Hypothalamus (tissue), 51 donors: ENCODE measurements around the gene JOSD2.

Source experiments
- DNase-seq, 51 donors: peaks; one replicate each; lab custom pipeline; 2025; lab: John Stamatoyannopoulos, UW

Gene JOSD2

DNA sequence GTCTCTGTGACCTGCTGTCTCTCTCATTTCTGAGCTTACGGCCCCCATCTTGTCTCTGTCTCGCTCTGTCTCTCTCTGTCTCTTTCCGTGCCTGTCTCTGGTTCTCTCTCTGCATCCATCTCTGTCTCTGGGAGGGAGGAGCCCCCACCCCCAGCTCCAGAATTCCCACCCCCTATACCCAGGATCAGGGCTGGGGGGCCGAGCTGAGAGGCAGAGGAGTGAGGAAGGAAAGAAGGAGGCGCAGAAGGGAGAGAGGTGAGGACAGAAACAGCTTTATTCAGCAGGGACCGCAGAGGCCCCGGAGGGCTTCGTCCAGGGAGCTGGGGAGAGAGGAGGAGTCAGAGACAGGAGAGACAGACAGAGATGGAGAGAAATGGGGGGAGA is 14.0 kb downstream of the JOSD2 start:
- DNase-seq: no peak

DNA sequence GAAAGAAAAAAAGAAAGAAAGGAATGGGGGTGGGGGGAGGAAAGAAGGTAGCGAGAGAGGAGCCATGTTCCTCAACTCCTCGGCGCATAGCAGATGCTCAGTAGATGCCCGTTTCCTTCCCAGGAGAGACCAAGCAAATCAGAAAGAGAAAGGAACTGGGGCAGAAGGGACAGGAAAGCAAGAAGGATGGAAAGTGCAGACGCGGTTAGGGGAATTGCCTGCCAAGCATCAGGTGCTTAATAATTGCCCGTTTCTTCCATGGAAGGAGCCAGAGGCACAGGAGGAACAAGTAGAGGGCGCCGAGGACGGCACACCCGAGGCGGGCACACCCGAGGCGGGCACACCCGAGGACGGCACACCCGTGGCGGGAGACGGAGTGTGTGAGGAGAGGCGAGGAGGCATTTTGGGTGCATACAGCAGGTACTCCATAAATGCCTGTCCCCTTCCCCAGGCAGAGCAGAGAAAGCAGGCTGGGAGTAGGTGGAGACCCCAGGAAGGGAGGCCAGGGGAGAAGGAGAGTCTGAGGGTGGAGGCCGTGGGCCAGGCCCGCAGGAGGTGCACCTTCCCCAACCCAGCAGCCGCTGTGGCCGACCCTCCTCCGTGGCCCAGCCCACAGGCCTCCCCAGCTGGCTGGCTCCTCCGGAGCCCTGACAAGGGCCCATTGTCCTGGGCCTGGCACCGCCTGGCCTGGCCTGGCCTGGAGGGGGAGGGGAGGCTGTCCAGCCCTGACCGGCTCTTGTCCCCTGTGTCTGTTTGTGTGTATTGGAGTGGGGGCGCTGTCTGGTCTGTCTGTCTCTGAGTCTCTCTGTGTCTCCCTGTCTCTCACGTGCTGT is 14.6 kb downstream of the JOSD2 start:
- DNase-seq: peak; percentile 29 to 97 (median 87)

GRCh38 chr19:50495020-50495531 is 15.9 kb downstream of the JOSD2 start:
- no peak for DNase-seq

- no peak for DNase-seq
These were observed 16.6 kb downstream of the JOSD2 start for GRCh38 chr19:50494186-50495019.

DNA sequence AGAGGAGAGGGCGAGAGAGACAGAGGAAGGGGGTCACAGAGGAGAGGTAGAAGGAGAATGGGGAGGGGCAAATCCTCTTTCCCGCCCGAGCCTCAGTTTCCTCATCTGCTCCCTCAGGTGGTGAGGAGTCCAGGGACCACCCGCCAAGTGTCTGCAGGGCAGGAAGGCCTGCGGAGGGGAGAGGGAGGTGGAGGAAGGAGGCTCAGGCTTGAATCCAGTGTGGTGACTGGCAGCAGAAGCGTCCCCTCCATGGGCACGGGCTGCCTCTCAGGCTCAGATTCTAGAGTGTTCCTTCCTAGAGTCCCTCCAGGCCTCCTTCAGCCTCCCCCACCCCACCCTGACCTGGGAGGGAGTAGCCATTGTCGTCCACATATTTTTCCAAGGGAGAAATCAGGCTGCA is 17.8 kb downstream of the JOSD2 start:
- no peak for DNase-seq

DNA sequence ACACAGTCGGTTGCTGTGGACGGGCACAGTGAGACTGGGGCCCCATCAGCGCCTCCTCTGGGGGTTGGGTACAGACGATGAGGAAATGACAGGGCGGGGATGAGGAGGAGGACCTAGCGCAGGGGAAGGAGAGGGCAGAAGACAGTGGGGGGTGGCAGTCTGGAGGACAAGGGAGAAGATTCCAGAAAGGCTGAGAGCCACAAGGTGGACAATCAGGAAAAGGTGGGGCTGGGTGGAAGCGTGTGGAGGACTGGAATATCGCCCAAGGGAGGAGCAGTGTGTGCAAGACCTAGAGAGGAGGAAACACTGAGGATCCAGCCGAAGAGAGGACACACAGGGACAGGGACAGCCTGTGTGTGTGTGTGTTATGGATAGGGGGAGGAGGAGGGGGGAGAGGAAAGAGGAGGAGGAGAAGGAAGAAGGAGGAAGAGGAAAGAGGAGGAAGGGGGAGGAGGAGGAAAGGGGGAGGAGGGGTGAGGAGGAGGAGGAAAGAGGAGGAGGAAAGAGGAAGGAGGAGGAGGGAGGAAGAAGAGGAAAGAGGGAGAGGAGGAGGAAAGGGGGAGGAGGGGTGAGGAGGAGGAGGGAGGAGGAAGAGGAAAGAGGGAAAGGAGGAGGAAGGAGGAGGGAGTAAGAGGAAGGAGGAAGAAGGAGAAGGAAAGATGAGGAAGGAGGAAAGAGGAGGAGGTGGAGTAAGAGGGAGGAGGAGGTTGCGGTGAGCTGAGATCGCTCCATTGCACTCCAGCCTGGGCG is 18.5 kb downstream of the JOSD2 start:
- DNase-seq: peak in 4 of 51 donors; percentile 16 to 50 (median 21)

DNA sequence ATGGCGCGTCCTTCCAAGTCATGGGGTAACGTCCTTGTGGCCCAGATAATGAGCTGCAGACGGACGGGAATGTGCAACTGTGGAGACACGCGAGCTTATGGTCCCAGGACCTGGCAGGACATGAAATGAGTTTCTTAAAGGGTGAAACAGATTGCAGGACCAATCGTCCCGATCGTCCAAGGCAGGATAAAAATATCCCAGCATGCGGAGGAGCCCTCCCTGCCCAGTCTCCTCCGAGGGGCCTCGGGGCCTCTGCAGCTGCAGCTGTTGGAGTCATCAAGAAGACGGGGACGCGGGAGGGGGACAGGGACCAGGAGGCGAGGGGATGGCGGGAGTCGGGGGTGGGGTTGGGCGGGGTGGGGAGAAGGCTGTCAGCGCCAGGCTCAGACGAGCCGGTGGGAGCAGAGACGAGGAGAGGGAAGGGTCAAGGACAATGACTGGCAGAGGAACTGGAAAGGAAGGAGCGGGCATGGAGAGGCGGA is 20.0 kb downstream of the JOSD2 start:
- peak in 7 of 51 donors; percentile 14 to 47 (median 28) for DNase-seq

DNA sequence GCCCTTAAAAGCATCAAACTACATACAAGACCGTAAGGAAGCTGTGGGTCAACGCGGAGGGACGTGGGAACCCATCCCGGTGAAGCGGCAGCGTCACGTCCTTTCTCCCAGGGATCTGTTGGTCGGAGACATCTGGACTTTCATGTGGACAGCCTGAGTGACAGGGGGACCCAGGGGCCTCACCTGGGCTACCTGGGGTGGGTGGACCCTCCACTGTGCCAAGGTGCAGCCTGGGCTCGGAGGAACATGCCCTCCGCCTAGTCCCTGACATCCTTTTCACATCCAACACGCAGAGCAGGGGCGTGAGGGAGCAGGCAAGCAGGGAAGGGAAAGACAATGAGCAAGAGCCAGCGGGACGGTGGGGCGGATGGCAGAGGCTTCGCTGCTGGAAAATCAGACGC is 20.6 kb downstream of the JOSD2 start:
- DNase-seq: no peak

- DNase-seq: peak in 2 of 51 donors; percentile 5 to 29
These were observed 21.5 kb downstream of the JOSD2 start for GRCh38 chr19:50489461-50490011.

DNA sequence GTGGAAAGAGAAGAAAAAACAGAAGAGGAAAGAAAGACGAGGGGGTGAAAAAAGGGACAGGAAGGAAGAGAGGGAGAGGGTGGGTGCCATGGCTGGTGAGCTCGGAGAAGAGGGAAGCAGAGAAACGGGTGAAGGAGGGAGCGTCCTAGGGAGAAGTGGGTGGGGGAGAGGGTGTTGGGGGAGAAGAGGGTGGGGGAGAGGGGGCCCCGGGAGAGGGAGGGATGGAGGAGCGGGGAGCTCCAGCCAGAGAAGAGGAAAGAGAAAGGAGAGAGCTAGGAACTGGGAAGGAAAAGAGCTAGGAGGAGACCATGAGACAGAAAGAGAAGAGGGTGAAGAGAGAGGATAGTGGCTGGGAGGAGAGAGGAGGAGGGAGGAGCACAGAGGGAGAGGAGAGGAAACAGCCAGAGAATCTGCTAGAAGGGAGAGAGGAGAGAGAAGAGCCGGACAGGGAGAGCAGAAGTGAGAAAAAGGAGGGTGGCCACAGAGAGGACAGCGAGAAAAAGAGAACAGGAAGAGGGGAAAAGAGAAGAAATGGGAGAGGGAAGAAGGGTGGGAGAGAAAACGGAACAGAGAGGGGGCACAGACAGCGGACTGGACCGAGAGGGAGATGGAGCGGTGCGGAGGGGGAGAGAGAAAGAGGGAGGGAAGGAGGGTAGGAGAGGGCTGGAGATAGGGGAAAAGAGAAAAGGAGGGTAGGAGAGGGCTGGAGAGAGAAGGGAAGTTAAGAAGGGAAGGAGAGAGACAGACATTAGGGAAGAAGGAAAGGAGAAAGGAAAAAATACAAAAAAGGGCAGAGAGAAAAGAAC is 22.4 kb downstream of the JOSD2 start:
- peak in 1 of 51 donors; percentile 17 for DNase-seq

DNA sequence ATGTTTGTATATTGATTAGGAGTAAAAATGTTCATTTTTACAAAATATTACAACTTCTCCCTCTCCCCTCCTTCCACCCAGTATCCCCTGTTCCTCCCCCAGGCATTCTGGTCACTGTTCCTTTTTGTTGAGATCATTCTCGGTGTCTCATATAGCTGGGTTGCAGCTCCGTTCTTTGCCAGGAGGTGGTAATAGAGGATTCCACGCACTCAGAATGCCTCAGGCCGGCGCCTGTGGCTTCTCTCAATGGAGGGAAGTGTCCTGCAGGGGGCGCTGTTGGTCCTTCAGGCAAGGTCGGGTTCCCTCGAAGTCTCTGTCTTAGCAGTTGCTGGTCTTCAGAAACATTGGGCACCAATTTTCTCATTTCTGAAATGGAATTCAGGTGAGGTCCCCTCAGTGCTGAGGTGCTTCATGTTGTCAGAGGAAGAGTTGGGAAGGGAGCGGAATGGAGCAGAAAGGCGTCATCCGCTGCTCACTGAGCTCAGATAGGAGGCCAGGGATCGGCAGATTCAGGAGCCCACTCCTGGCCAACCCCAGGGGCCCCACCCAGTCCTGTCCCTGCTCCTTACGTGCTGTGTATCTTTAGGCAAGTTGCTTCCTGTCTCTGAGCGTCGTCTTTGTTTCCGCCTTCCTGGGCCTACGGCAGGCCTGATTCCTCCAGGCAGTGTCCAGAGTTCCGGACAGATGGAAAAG is 24.0 kb downstream of the JOSD2 start:
- peak in 9 of 51 donors; percentile 11 to 54 (median 21) for DNase-seq

GRCh38 chr19:50485284-50485955 is 25.6 kb downstream of the JOSD2 start:
- no peak for DNase-seq

GRCh38 chr19:50482916-50483315 is 28.1 kb downstream of the JOSD2 start:
- DNase-seq: no peak

- no peak for DNase-seq
These were observed 28.6 kb downstream of the JOSD2 start for GRCh38 chr19:50482271-50482855.

DNA sequence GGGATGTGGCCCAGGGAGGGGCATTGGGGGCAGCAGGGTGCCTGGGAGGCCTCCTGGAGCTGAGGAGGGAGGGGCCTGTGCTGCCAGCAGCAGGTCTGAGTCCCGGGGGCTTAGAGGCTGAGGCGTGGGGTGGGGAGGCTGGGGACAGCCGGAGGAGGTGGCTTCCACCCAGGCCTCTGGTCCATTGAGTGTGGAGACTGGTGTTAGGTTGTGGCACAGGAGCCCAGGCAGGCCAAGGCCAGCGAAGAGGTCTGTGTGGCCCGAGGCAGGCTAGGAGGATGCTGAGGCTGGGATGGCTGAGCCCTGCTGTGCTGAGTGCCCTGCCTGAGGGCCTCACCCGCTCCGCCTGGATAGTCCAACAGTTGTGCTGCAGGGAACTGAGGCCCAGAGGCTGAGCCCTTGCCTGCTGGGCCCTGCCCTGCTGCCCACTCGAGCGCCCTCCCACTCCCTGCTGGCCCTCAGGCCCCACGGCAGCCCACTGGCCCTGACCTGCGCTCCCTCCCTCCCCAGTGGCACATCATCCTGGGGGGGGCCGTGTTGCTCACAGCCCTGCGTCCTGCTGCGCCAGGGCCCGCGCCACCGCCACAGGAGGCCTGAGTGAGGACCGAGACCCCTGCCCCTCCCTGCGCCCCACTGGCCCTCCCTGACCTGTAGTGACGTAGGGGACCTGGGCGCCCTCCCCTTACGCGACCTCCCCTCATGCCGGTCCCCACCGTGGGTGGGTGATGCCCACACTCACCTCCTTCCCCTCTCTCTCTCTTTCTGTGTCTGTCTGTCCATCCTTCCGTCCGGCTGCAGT is 29.4 kb downstream of the JOSD2 start:
- no peak for DNase-seq

- no peak for DNase-seq
These were observed 30.5 kb downstream of the JOSD2 start for GRCh38 chr19:50480281-50481111.
